NCI-H2107 treated with DMSO at 0.1 percent for 48 hours (cell line): ENCODE data around the gene ZNF574.
"Not testable (repeated sequence)": the region's sequence is repeated elsewhere in the genome, so short reads cannot be mapped to it uniquely, and the experiment has no call there.

Source experiments
- DNase-seq: peaks from one replicate; lab custom pipeline; 2025; ENCODE audit not compliant: unreplicated experiment; lab: John Stamatoyannopoulos, UW

ZNF574 gene

GRCh38 chr19:42096255-42096837 lies 20.4 kb downstream of the ZNF574 start:
- DNase-seq = no peak

- no peak for DNase-seq
Observed at GRCh38 chr19:42097461-42097860, 21.5 kb downstream of the ZNF574 start.

GRCh38 chr19:42098781-42099180 lies 22.8 kb downstream of the ZNF574 start:
- DNase-seq = no peak

GRCh38 chr19:42099336-42099925 lies 23.5 kb downstream of the ZNF574 start:
- no peak for DNase-seq

GRCh38 chr19:42100241-42100640 lies 24.3 kb downstream of the ZNF574 start:
- not testable (repeated sequence) for DNase-seq

- no peak for DNase-seq
Observed at GRCh38 chr19:42102877-42103276, 26.9 kb downstream of the ZNF574 start.

- DNase-seq = no peak
Observed at GRCh38 chr19:42105368-42105767, 29.4 kb downstream of the ZNF574 start.

- peak; percentile 83 for DNase-seq
Observed at GRCh38 chr19:42108527-42109389, 32.8 kb downstream of the ZNF574 start.

- no peak for DNase-seq
Observed at GRCh38 chr19:42109896-42110295, 33.9 kb downstream of the ZNF574 start.

- no peak for DNase-seq
Observed at GRCh38 chr19:42110658-42111057, 34.7 kb downstream of the ZNF574 start.

- DNase-seq = no peak
Observed at GRCh38 chr19:42111384-42111783, 35.4 kb downstream of the ZNF574 start.

GRCh38 chr19:42111811-42112210 lies 35.8 kb downstream of the ZNF574 start:
- no peak for DNase-seq

GRCh38 chr19:42113641-42114348 lies 37.8 kb downstream of the ZNF574 start:
- peak; percentile 92 for DNase-seq

GRCh38 chr19:42114412-42114811 lies 38.4 kb downstream of the ZNF574 start:
- DNase-seq = peak; percentile 90

GRCh38 chr19:42115219-42115618 lies 39.3 kb downstream of the ZNF574 start:
- DNase-seq = no peak

GRCh38 chr19:42115705-42116104 lies 39.7 kb downstream of the ZNF574 start:
- DNase-seq = no peak

GRCh38 chr19:42116308-42117075 lies 40.5 kb downstream of the ZNF574 start:
- DNase-seq = no peak

- no peak for DNase-seq
Observed at GRCh38 chr19:42117076-42117475, 41.1 kb downstream of the ZNF574 start.

GRCh38 chr19:42120276-42120980 lies 44.5 kb downstream of the ZNF574 start:
- DNase-seq = no peak

GRCh38 chr19:42121036-42121621 lies 45.2 kb downstream of the ZNF574 start:
- DNase-seq = no peak
